ENCODE data around the gene FHL1.

FHL1 gene

GRCh38 chrX:136189222-136189621, 41.9 kb downstream of the FHL1 start:
- no peak for DNase-seq (ENCODE audit: low read depth)

- DNase-seq (ENCODE audit: low read depth): no peak
These were observed 42.8 kb downstream of the FHL1 start for GRCh38 chrX:136190038-136190713.

DNA sequence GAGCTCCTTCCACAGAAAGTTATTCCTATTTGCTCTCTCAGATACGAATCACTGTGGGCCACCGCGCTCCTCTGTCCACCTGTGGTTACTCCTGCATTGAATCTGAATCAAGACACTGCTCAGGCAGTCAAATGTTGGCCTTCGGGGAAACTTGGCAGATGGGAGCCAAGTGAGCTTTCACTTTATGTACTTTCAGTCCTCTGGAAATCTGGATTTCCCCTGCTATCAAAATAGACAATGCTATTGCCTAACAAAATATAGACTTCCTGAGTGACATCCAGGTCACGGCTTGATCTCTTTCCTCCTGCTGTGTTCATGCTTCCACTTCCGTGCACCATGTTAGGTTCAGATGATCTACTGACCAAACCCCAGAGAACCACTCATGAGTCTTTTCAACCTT, 43.8 kb downstream of the FHL1 start:
- DNase-seq (ENCODE audit: low read depth): no peak

DNA sequence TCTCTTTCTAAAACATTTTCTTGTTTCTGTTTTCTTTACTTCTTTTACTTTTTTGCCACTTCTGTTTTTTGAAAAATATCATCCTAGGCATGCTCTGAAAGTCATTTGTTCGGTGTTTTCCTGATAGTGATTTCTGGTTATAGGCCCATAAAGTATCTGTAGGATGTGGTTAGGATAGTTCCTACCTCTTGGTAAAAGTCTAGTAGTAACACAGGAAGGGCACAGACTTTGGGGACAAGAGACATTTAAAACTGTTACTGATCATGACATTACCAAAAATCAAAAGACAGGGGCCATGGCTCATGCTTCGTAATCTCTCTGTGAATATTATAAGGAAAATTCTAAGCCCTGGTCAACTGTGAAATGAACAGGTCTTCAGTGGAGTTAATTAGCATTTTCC, 44.8 kb downstream of the FHL1 start:
- no peak for DNase-seq (ENCODE audit: low read depth)

GRCh38 chrX:136192839-136193414, 45.6 kb downstream of the FHL1 start:
- DNase-seq (ENCODE audit: low read depth): no peak

- DNase-seq (ENCODE audit: low read depth): no peak
These were observed 46.4 kb downstream of the FHL1 start for GRCh38 chrX:136193771-136194170.

DNA sequence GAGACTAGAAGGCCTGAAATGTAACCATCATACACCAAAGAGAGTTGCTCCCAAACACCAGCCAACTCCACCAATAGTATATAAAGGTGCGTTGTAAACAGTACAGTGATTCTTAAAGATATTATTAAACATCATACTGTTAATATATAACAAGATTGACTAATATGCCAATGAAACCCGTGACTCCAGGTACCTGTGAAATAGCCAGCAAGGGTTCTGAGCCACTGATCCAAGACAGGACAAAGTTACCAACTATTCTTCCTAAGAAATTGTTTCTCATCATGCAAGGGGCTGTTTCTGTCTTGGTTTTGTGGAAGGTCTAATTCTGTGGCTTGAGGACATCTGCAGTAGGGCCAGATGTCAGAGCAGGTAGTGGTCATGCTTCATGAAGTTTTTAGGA, 47.2 kb downstream of the FHL1 start:
- no peak for DNase-seq (ENCODE audit: low read depth)

DNA sequence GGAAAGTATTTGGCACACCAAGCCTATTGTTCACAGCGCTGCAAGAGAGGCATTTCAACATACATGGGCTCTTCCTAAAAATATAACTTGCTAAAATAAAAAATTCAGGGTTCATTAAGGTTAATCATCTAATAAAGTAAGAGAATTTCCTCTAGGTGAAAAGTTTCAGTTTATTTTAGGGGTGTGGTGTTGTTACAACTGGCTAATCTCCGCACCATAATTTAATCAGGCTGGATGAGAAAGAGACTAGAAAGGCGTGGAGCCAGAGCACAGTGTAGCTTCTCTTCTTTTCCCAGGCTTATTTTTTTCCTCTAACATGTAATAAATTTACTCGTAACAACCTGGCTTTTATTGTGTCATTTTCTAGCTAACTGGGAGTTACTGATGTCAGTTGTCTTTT, 47.9 kb downstream of the FHL1 start:
- no peak for DNase-seq (ENCODE audit: low read depth)

DNA sequence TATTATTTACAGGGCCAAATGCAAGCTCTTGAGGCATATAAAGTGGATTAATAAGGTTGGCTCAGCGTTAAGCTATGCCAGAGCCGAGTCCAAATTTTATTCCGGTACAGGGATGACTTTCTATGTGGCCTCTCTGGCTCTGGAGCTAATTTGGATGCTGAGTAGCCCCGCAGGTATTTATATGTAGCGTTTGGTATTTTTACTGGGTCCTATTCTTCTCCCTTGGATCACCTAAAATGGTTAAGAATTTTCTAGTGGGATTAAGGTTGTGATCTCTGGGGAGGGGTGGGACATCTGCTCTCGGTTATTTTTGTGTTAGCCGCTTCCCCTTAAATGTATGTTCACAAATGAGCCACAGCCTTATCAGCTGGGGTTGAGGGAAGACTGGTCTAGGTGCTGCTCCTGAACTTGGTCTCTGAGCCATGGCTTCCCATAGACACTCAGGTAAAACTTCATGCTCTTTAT, 49.4 kb downstream of the FHL1 start:
- DNase-seq (ENCODE audit: low read depth): no peak

GRCh38 chrX:136198010-136198409, 50.7 kb downstream of the FHL1 start:
- no peak for DNase-seq (ENCODE audit: low read depth)

GRCh38 chrX:136198678-136199243, 51.4 kb downstream of the FHL1 start:
- no peak for DNase-seq (ENCODE audit: low read depth)

- DNase-seq (ENCODE audit: low read depth): no peak
These were observed 52.0 kb downstream of the FHL1 start for GRCh38 chrX:136199365-136199764.

GRCh38 chrX:136200466-136200865, 53.1 kb downstream of the FHL1 start:
- DNase-seq (ENCODE audit: low read depth): no peak

- no peak for DNase-seq (ENCODE audit: low read depth)
These were observed 54.3 kb downstream of the FHL1 start for GRCh38 chrX:136201601-136202000.

GRCh38 chrX:136202889-136203288, 55.6 kb downstream of the FHL1 start:
- no peak for DNase-seq (ENCODE audit: low read depth)

GRCh38 chrX:136203438-136203837, 56.1 kb downstream of the FHL1 start:
- no peak for DNase-seq (ENCODE audit: low read depth)

GRCh38 chrX:136203951-136204350, 56.6 kb downstream of the FHL1 start:
- no peak for DNase-seq (ENCODE audit: low read depth)

DNA sequence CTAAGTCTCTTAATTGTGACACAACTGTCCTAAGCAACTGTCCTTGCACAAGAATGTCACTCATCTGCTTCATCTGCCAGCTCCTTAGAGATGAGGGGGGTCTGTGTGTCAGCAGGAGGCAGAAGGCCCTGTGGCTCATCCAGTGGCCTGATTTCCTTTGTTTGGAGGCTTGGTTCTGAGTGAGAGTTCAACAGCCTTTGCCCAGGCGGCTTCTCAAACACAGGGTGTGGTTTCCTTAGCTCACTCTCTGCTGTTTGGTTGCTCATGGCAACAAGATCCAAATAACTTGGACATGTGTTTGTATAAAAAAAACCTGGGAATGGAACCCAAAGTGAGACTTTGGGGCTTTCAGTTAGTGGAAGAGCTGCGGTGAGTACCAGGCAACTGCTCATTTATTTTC, 57.2 kb downstream of the FHL1 start:
- no peak for DNase-seq (ENCODE audit: low read depth)

GRCh38 chrX:136205882-136206380, 58.6 kb downstream of the FHL1 start:
- no peak for DNase-seq (ENCODE audit: low read depth)

- no peak for DNase-seq (ENCODE audit: low read depth)
These were observed 59.6 kb downstream of the FHL1 start for GRCh38 chrX:136206916-136207315.

GRCh38 chrX:136207546-136207945, 60.2 kb downstream of the FHL1 start:
- DNase-seq (ENCODE audit: low read depth): no peak

DNA sequence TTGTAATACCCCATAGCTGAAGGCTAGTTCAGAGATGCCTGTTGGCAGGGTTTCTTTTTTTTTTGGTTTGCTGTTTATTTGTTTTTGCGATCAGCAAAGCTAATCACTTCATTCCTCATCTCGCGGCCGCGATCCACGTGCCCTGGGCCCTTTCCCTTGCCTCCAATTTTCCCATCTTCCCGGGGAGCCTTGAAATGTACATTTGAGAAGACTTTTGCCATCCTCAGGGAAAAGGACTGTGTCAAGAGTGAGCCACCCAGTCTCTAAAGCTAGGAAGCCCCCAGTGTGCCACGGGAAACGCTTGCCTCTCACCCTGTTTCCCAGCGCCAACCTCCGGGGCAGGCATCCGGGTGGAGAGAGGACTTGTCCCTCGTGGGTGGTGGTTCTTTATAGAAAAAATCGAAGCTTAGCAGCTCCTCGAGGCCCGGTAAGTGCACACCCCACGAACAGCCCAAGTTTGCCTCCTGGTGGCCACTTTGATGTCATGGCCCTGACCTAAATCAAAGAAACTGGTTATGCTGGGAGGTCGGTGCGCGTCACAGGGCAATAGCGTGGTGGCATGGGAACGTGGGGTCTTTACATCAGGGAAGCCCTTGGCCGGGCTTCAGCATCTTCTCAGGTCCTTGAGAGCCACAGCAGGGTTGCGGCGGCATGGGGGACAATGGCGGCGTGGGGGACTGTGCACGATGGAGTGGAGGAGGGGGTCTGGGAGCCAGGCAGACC, 61.8 kb downstream of the FHL1 start:
- DNase-seq (ENCODE audit: low read depth): no peak

DNA sequence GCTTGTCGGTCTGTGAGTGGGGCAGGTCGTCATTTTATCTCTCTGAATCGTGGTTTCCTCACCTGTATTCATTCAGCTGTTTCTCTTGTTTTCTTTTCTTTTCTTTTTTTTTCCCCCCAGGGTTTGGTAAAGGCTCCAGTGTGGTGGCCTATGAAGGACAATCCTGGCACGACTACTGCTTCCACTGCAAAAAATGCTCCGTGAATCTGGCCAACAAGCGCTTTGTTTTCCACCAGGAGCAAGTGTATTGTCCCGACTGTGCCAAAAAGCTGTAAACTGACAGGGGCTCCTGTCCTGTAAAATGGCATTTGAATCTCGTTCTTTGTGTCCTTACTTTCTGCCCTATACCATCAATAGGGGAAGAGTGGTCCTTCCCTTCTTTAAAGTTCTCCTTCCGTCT, 62.4 kb downstream of the FHL1 start:
- no peak for DNase-seq (ENCODE audit: low read depth)
